Lower lobe of right lung (tissue), 2 donors: ENCODE results near the gene CGB1. TPM values are rescaled to one million over a fixed set of nuclear protein-coding genes. Genes with fewer than 3 reads are reported as not detected.
"Not testable (repeated sequence)": the region's sequence is repeated elsewhere in the genome, so short reads cannot be mapped to it uniquely, and the experiment has no call there.

Experiments used
- ATAC-seq, 2 donors: fragments of 200-7000 bp; cut with Tn5 transposase; one replicate each; pipeline ENCODE4 v1.9.1; 2020 to 2022; ENCODE audit warnings: mild to moderate bottlenecking in 2 of 2, moderate library complexity in 2 of 2
- DNase-seq: peaks from one replicate; pipeline ENCODE4 v3.0.0-alpha.2; 2020
- H3K27ac ChIP-seq: fragments of 200-600 bp; one replicate; pipeline ENCODE4 v1.8.0; 2022
- H3K27me3 ChIP-seq: fragments of 200-600 bp; one replicate; pipeline ENCODE4 v1.8.0; 2022; ENCODE audit warnings: low read depth
- H3K36me3 ChIP-seq: fragments of 200-600 bp; one replicate; pipeline ENCODE4 v1.8.0; 2022; ENCODE audit warnings: mild to moderate bottlenecking
- H3K4me1 ChIP-seq: fragments of 200-600 bp; one replicate; pipeline ENCODE4 v1.8.0; 2022
- H3K4me3 ChIP-seq: fragments of 200-600 bp; one replicate; pipeline ENCODE4 v1.8.0; 2022; ENCODE audit warnings: mild to moderate bottlenecking
- H3K9me3 ChIP-seq: fragments of 200-600 bp; one replicate; pipeline ENCODE4 v1.8.0; 2022
- CTCF ChIP-seq: fragments of 200-600 bp; IDR thresholded peaks from one replicate; pipeline ENCODE4 v1.8.0; 2022; ENCODE audit warnings: antibody characterized with exemption, mild to moderate bottlenecking
- intact Hi-C: fragments of 100-400 bp; cut with DNase I; formaldehyde crosslinking; loops from one replicate; pipeline ENCODE4 v1.11.0; 2022
- total RNA-seq: library from RNA; stranded (reverse); fragmentation: NEBNext Ultra II Directional; extraction: Animal tissue kit (Norgen Biotek cat#: 25700); gene quantifications from one replicate; pipeline ENCODE4 v1.2.1, GENCODE V29; 2021
- donor health status: DM: no; HTN: yes; CAD: no; lungs with severe emphysema.

Gene CGB1
- total RNA-seq, 1 donor from 2014 or later, result not detected

GRCh38 chr19:49081273-49081672 lies 44.6 kb upstream of the CGB1 start:
- no peak for DNase-seq
- intact Hi-C loops, result no loop called here
- peaks cover 10% of the 10 kb centered on the region for H3K4me1 ChIP-seq

GRCh38 chr19:49080392-49080791 lies 43.7 kb upstream of the CGB1 start:
- Histone ChIP-seq H3K36me3 (no peaks in the 10 kb centered on the region), H3K27me3 (no peaks in the 10 kb centered on the region), H3K9me3 (no peaks in the 10 kb centered on the region), H3K27ac (no peak overlapping the region), H3K4me3 (no peak overlapping the region), H3K4me1 (peaks cover 5% of the 10 kb centered on the region)
- ATAC-seq, result no peak
- DNase-seq, result no peak
- intact Hi-C loops, result no loop called here
- TF ChIP-seq CTCF, result no peak

More at GRCh38 chr19:49081273-49081672, 44.6 kb upstream of the CGB1 start:
- Histone ChIP-seq H3K27ac (no peak overlapping the region), H3K9me3 (no peaks in the 10 kb centered on the region), H3K36me3 (no peaks in the 10 kb centered on the region), H3K4me3 (no peak overlapping the region), H3K27me3 (no peaks in the 10 kb centered on the region)
- no peak for TF ChIP-seq CTCF
- ATAC-seq, result no peak

GRCh38 chr19:49074869-49075268 lies 38.2 kb upstream of the CGB1 start:
- TF ChIP-seq CTCF, result peak; percentile 75
- H3K9me3 ChIP-seq, ATAC-seq, H3K4me3 ChIP-seq, H3K4me1 ChIP-seq, H3K27ac ChIP-seq, H3K36me3 ChIP-seq, intact Hi-C loops: not testable (repeated sequence)
- peak; percentile 85 for DNase-seq
- peaks cover 41% of the 10 kb centered on the region for H3K27me3 ChIP-seq

- TF ChIP-seq CTCF, result no peak
- Histone ChIP-seq H3K4me3 (no peak overlapping the region), H3K4me1 (no peaks in the 10 kb centered on the region), H3K36me3 (no peaks in the 10 kb centered on the region), H3K9me3 (no peaks in the 10 kb centered on the region), H3K27me3 (peaks cover 44% of the 10 kb centered on the region), H3K27ac (no peak overlapping the region)
- ATAC-seq (peak in 1 of 2 donors; percentile 36), DNase-seq (no peak)
- intact Hi-C loops, result no loop called here
These were observed 37.1 kb upstream of the CGB1 start for GRCh38 chr19:49073514-49074378.

GRCh38 chr19:49071860-49072547 lies 35.3 kb upstream of the CGB1 start:
- Histone ChIP-seq H3K27me3 (peaks cover 47% of the 10 kb centered on the region), H3K4me3 (no peak overlapping the region)
- DNase-seq, result no peak

More at GRCh38 chr19:49071860-49072547, 35.3 kb upstream of the CGB1 start:
- Histone ChIP-seq H3K4me1 (no peaks in the 10 kb centered on the region), H3K9me3 (no peaks in the 10 kb centered on the region), H3K36me3 (no peaks in the 10 kb centered on the region), H3K27ac (no peak overlapping the region)
- ATAC-seq, result no peak
- intact Hi-C loops, result no loop called here
- TF ChIP-seq CTCF, result no peak
